ENCODE results near the gene KRTAP2-4.

GRCh38 chr17:41015454-41015853, 50.2 kb downstream of the KRTAP2-4 start:
- TF ChIP-seq, protein P1, sequence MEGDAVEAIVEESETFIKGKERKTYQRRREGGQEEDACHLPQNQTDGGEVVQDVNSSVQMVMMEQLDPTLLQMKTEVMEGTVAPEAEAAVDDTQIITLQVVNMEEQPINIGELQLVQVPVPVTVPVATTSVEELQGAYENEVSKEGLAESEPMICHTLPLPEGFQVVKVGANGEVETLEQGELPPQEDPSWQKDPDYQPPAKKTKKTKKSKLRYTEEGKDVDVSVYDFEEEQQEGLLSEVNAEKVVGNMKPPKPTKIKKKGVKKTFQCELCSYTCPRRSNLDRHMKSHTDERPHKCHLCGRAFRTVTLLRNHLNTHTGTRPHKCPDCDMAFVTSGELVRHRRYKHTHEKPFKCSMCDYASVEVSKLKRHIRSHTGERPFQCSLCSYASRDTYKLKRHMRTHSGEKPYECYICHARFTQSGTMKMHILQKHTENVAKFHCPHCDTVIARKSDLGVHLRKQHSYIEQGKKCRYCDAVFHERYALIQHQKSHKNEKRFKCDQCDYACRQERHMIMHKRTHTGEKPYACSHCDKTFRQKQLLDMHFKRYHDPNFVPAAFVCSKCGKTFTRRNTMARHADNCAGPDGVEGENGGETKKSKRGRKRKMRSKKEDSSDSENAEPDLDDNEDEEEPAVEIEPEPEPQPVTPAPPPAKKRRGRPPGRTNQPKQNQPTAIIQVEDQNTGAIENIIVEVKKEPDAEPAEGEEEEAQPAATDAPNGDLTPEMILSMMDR (IDR thresholded peaks at IDR 0.05) = no peak
- TF ChIP-seq POLR2A (IDR thresholded peaks at IDR 0.05) = no peak
